K562 (cell line): ENCODE measurements around the gene DNAJB12. TPM values are rescaled to one million over a fixed set of nuclear protein-coding genes. Genes with fewer than 3 reads are reported as not detected.

Source experiments
- CBFA2T3 ChIP-seq: fragments of 450-650 bp; IDR thresholded peaks from 2 replicates; pipeline ENCODE4 v1.6.1; 2017
- CHD2 ChIP-seq: IDR thresholded peaks from 2 replicates; pipeline ENCODE4 v1.6.1; 2011; ENCODE audit warnings: low read depth, low read length
- COPS2 ChIP-seq: fragments of 450-650 bp; conservative IDR thresholded peaks from 2 replicates; pipeline ENCODE4 v1.6.1; 2016; ENCODE audit warnings: mild to moderate bottlenecking, moderate library complexity
- ETV5 ChIP-seq: sonication (generic); formaldehyde crosslinking; IDR thresholded peaks from 2 replicates; pipeline ENCODE4 v1.4.0; 2020; ENCODE audit warnings: low read depth, mild to moderate bottlenecking, missing genetic modification reagents
- FOSL1 ChIP-seq: fragments of 200-800 bp; sonication (Bioruptor generic); conservative IDR thresholded peaks from 2 replicates; pipeline ENCODE4 v1.6.1; 2016; ENCODE audit warnings: missing genetic modification characterization, missing compliant biosample characterization
- GTF2F1 ChIP-seq: IDR thresholded peaks from 2 replicates; pipeline ENCODE4 v1.6.1; 2011; ENCODE audit warnings: low read depth, low read length, improper control_type of control experiment
- HMG20A ChIP-seq: fragments of 450-650 bp; formaldehyde crosslinking; conservative IDR thresholded peaks from 2 replicates; pipeline ENCODE4 v1.4.0; 2020; ENCODE audit warnings: mild to moderate bottlenecking, mixed read lengths
- HNRNPLL ChIP-seq: fragments of 200-400 bp; formaldehyde crosslinking; IDR thresholded peaks from 2 replicates; pipeline ENCODE4 v1.6.1; 2017; ENCODE audit warnings: low read length, low read depth, mild to moderate bottlenecking; ENCODE audit not compliant: poor library complexity, severe bottlenecking
- NCOR1 ChIP-seq: fragments of 450-650 bp; IDR thresholded peaks from 2 replicates; pipeline ENCODE4 v1.6.1; 2016; ENCODE audit warnings: mild to moderate bottlenecking, moderate library complexity
- RCOR1 ChIP-seq, 2 experiments: IDR thresholded peaks; 2 replicates each; pipeline ENCODE4 v1.6.1; 2012; ENCODE audit warnings: low read depth in 2 of 2, low read length in 2 of 2, borderline replicate concordance in 1 of 2, improper control_type of control experiment in 1 of 2
- SMAD3 ChIP-seq: fragments of 450-650 bp; formaldehyde crosslinking; conservative IDR thresholded peaks from 2 replicates; pipeline ENCODE4 v1.4.0; 2020; ENCODE audit warnings: mild to moderate bottlenecking
- TAF9B ChIP-seq: fragments of 450-650 bp; IDR thresholded peaks from 2 replicates; pipeline ENCODE4 v1.6.1; 2018; ENCODE audit warnings: mild to moderate bottlenecking; ENCODE audit not compliant: partially characterized antibody
- TARDBP ChIP-seq: fragments of 450-650 bp; IDR thresholded peaks from 2 replicates; pipeline ENCODE4 v1.6.1; 2016
- TGIF2 ChIP-seq: sonication (generic); formaldehyde crosslinking; IDR thresholded peaks from 2 replicates; pipeline ENCODE4 v1.8.1; 2022; ENCODE audit warnings: mild to moderate bottlenecking, missing genetic modification reagents, moderate library complexity
- ZKSCAN3 ChIP-seq: fragments of 250-450 bp; sonication (Bioruptor Pico); IDR thresholded peaks from 2 replicates; pipeline ENCODE4 v1.4.0; 2020
- ZNF444 ChIP-seq: fragments of 250-450 bp; sonication (Bioruptor Pico); IDR thresholded peaks from 2 replicates; pipeline ENCODE4 v1.4.0; 2020; ENCODE audit warnings: mild to moderate bottlenecking, moderate library complexity
- ZNF764 ChIP-seq: fragments of 250-450 bp; sonication (Bioruptor Pico); IDR thresholded peaks from 2 replicates; pipeline ENCODE4 v1.4.0; 2020; ENCODE audit warnings: low read depth, mild to moderate bottlenecking, moderate library complexity
- polyA plus RNA-seq, 8 experiments: library from polyadenylated mRNA; depleted of rRNA in 4 of 8; stranded (reverse) in 5 of 8; unstranded in 3 of 8; fragments of >200 nt; fragmentation: Nextera tagmentation in 2 of 8; fragmentation: Illumina TruSeq in 1 of 8; extraction: Ambion mirVana in 2 of 8; extraction: Trizol in 1 of 8; gene quantifications; 2 replicates each; pipeline versions ENCODE4 v1.2.1 to v1.2.3, GENCODE V29; 2011 to 2014; ENCODE audit warnings: inconsistent platforms in 1 of 8, missing spikeins in 1 of 8
- total RNA-seq, 7 experiments: library from RNA; depleted of rRNA in 6 of 7; stranded (reverse); fragments of >200 nt in 6 of 7; fragmentation: Illumina TruSeq in 2 of 7; extraction: Trizol in 2 of 7; gene quantifications; 2 replicates each; pipeline versions ENCODE4 v1.2.1 to v1.2.3, GENCODE V29; 2011 to 2021; ENCODE audit warnings: low replicate concordance in 1 of 7
- TF ChIP-seq, protein P1 (sequence below): sonication (generic); formaldehyde crosslinking; IDR thresholded peaks from 2 replicates; pipeline ENCODE4 v1.8.0; 2022; ENCODE audit warnings: mild to moderate bottlenecking, missing genetic modification reagents, borderline replicate concordance
- TF ChIP-seq, protein P2 (sequence below): fragments of 250-450 bp; sonication (Bioruptor Pico); IDR thresholded peaks from 2 replicates; pipeline ENCODE4 v1.4.0; 2020; ENCODE audit warnings: mild to moderate bottlenecking
- TF ChIP-seq, protein P3 (sequence below): fragments of 250-450 bp; sonication (Bioruptor Pico); IDR thresholded peaks from 2 replicates; pipeline ENCODE4 v1.5.0; 2020; ENCODE audit warnings: mild to moderate bottlenecking, borderline replicate concordance
- TF ChIP-seq, protein P4 (sequence below): fragments of 250-450 bp; sonication (Bioruptor Pico); IDR thresholded peaks from 2 replicates; pipeline ENCODE4 v1.4.0; 2020; ENCODE audit warnings: mild to moderate bottlenecking, moderate library complexity

Gene DNAJB12
- total and polyA plus RNA-seq, 9 of the 15 experiments (the other 6 are each of a cell fraction or from before 2014, with no cell fraction given) = 3.5 to 31.5 (median 20.3) TPM

DNA sequence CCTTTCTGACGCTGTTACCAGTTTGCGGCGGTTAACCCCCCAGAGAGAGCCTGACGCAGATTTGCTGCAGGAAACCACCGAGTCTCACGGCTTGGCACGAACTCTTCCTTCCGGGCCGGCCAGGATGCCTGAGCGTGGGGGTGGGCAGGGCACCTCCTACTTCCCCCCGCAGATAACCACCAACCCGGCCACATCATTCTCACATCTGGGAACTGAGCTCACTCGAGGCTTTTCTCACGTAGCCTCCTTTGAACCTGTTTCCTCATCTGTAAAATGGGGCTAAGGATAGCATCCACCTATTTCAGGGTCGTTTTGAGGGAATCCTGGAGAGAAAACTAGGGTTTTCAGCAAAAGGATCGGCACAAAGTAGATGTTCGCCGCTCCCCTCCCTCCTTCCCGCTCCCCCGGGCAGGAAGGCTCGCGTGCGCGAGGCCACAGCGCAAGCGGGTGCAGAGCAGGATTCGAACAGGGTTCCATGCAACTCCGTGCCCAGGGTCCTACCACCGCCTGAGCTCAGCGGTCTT lies 57.4 kb downstream of the DNAJB12 start (continued):
- TF ChIP-seq HMG20A (CRISPR knock-in tag) = no peak
- TF ChIP-seq CHD2 = no peak; the same call in 1 of the 2 replicates
- no peak for TF ChIP-seq TGIF2 (CRISPR knock-in tag)
- peak; percentile 38 to 83; a peak in 3 of 4 replicates for TF ChIP-seq RCOR1 (IDR thresholded peaks at IDR 0.05; ENCODE audit: borderline replicate concordance in 1 of 2, low read depth in 2 of 2, low read length in 2 of 2)
- no peak for TF ChIP-seq COPS2
- TF ChIP-seq, protein P1, sequence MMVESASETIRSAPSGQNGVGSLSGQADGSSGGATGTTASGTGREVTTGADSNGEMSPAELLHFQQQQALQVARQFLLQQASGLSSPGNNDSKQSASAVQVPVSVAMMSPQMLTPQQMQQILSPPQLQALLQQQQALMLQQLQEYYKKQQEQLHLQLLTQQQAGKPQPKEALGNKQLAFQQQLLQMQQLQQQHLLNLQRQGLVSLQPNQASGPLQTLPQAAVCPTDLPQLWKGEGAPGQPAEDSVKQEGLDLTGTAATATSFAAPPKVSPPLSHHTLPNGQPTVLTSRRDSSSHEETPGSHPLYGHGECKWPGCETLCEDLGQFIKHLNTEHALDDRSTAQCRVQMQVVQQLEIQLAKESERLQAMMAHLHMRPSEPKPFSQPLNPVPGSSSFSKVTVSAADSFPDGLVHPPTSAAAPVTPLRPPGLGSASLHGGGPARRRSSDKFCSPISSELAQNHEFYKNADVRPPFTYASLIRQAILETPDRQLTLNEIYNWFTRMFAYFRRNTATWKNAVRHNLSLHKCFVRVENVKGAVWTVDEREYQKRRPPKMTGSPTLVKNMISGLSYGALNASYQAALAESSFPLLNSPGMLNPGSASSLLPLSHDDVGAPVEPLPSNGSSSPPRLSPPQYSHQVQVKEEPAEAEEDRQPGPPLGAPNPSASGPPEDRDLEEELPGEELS (CRISPR knock-in tag) = peak; percentile 19; the same call in 1 of the 2 replicates
- TF ChIP-seq GTF2F1 = no peak
- TF ChIP-seq HNRNPLL = peak; percentile 50
- no peak; the same call in 1 of the 2 replicates for TF ChIP-seq NCOR1
- no peak for TF ChIP-seq ZNF764
- TF ChIP-seq ZKSCAN3 (CRISPR knock-in tag) = no peak
- TF ChIP-seq TARDBP = peak; percentile 76; the same call in 1 of the 2 replicates
- peak; percentile 92 for TF ChIP-seq ETV5
- TF ChIP-seq, protein P2, sequence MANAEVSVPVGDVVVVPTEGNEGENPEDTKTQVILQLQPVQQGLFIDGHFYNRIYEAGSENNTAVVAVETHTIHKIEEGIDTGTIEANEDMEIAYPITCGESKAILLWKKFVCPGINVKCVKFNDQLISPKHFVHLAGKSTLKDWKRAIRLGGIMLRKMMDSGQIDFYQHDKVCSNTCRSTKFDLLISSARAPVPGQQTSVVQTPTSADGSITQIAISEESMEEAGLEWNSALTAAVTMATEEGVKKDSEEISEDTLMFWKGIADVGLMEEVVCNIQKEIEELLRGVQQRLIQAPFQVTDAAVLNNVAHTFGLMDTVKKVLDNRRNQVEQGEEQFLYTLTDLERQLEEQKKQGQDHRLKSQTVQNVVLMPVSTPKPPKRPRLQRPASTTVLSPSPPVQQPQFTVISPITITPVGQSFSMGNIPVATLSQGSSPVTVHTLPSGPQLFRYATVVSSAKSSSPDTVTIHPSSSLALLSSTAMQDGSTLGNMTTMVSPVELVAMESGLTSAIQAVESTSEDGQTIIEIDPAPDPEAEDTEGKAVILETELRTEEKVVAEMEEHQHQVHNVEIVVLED (CRISPR knock-in tag) = no peak
- TF ChIP-seq, protein P3, sequence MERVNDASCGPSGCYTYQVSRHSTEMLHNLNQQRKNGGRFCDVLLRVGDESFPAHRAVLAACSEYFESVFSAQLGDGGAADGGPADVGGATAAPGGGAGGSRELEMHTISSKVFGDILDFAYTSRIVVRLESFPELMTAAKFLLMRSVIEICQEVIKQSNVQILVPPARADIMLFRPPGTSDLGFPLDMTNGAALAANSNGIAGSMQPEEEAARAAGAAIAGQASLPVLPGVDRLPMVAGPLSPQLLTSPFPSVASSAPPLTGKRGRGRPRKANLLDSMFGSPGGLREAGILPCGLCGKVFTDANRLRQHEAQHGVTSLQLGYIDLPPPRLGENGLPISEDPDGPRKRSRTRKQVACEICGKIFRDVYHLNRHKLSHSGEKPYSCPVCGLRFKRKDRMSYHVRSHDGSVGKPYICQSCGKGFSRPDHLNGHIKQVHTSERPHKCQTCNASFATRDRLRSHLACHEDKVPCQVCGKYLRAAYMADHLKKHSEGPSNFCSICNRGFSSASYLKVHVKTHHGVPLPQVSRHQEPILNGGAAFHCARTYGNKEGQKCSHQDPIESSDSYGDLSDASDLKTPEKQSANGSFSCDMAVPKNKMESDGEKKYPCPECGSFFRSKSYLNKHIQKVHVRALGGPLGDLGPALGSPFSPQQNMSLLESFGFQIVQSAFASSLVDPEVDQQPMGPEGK (CRISPR knock-in tag) = peak; percentile 80; the same call in 1 of the 2 replicates
- no peak for TF ChIP-seq ZNF444 (CRISPR knock-in tag)
- TF ChIP-seq, protein P4, sequence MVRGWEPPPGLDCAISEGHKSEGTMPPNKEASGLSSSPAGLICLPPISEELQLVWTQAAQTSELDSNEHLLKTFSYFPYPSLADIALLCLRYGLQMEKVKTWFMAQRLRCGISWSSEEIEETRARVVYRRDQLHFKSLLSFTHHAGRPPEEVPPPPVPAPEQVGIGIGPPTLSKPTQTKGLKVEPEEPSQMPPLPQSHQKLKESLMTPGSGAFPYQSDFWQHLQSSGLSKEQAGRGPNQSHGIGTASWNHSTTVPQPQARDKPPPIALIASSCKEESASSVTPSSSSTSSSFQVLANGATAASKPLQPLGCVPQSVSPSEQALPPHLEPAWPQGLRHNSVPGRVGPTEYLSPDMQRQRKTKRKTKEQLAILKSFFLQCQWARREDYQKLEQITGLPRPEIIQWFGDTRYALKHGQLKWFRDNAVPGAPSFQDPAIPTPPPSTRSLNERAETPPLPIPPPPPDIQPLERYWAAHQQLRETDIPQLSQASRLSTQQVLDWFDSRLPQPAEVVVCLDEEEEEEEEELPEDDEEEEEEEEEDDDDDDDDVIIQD (CRISPR knock-in tag) = no peak
- no peak for TF ChIP-seq FOSL1
- TF ChIP-seq SMAD3 (CRISPR knock-in tag) = peak; percentile 55; the same call in 1 of the 2 replicates
- TF ChIP-seq CBFA2T3 = peak; percentile 72
- no peak for TF ChIP-seq TAF9B
